ENCODE measurements around the gene KLRC2.
"Not testable (repeated sequence)": the region's sequence is repeated elsewhere in the genome, so short reads cannot be mapped to it uniquely, and the experiment has no call there.

KLRC2 gene

DNA sequence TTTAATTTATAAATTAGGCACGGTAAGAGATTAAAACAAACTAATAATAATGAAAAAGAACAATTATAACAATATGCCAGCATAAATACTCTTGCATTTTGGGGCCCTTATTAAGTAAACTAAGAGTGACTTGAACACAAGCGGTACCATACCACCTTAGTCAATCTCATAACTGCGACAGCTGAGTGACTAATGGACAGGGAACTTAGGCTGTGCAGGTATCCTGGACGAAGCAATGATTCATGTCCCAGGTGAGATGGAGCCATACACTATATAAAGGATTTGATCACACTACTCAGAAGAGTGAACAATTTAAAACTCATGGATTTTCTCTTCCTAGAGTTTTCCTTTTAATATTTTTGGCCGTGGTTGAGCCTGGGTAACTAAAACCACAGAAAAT lies 30.5 kb downstream of the KLRC2 start:
- DNase-seq (ENCODE audit: low spot score) = no peak

DNA sequence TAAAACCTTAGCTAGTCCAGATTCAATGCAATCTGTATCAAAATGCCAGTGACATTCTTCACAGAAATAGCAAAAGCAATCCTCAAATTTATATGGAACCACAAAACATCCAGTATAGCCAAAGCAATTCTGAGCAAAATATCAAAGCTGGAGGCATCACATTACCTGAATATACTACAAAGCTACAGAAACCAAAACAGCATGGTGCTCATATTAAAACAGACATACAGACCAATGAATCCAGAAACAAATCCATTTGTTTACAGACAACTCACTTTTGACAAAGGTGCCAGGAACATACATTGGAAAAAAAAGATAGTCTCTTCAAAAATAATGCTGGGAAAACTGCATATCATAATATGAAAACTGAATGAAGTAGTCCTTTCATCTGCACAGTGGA lies 31.0 kb downstream of the KLRC2 start:
- no peak for DNase-seq (ENCODE audit: low spot score)

DNA sequence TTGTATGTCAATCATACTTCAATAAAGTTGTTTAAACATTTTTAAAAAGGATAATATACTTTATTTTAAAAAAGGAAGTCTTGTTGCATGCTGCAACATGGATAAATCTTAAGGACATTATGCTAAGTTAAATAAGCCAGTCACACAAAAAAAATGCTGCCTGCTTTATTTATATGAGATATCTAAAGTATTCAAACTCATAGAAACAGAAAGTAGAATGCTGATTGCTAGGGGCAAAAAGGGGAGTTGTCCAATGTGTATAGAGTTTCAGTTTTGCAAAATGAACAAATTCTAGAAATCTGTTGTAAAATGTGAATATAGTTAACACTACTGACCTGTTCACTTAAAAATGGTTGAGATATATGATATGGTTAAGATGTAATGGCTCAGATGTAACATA lies 35.0 kb downstream of the KLRC2 start:
- no peak for DNase-seq (ENCODE audit: low spot score)

DNA sequence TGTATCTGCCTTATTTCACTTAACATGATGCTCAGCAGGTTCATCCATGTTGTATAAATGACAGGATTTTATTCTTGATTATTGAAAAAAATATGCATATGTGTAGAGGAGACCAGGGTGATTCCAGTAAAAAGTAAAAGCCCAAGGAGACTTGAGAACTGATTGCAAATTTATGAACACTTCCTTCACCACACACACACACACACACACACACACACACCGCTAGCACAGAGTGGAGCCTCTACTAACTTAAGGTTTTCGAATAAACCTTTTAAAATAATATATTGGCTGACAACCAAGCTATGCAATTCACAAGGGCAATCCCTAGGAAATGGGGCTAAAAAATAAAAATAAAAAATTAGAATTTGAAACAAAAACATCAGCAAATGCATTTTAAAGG lies 37.6 kb downstream of the KLRC2 start:
- no peak for DNase-seq (ENCODE audit: low spot score)

DNA sequence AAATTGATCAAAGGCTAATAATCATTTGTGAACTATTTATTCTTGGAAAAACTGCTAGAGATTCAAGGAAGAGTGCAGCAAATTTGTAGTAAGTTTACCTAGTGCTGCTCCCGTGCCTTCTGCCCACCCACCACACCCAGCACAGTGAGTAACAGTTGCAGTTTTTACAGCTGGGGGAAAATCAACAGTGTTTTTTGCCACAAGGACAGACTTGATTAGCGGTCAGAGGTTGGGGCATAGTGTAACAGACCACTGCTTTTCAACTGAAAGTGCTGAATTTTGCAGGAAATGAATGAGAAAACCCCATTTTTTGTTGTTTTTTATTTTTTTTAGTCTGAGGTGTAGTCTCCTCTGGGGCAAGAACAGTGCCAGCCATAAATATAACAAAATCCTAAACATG lies 38.5 kb downstream of the KLRC2 start:
- DNase-seq (ENCODE audit: low spot score) = no peak

DNA sequence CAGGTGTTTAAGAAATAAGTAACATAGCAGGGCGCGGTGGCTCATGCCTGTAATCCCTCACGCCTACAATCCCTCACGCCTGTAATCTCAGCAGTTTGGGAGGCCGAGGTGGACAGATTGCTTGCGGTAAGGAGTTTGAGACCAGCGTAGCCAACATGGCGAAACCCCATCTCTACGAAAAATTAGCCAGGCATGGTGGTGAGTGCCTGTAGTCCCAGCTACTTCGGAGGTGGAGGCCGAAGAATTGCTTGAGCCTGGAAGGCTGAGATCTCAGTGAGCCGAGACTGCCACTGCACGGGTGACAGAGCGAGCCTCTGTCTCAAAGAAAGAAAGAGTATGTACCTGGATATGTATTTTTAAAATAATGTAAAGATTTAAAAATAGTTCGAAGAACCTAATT lies 39.6 kb downstream of the KLRC2 start:
- not testable (repeated sequence) for DNase-seq (ENCODE audit: low spot score)

DNA sequence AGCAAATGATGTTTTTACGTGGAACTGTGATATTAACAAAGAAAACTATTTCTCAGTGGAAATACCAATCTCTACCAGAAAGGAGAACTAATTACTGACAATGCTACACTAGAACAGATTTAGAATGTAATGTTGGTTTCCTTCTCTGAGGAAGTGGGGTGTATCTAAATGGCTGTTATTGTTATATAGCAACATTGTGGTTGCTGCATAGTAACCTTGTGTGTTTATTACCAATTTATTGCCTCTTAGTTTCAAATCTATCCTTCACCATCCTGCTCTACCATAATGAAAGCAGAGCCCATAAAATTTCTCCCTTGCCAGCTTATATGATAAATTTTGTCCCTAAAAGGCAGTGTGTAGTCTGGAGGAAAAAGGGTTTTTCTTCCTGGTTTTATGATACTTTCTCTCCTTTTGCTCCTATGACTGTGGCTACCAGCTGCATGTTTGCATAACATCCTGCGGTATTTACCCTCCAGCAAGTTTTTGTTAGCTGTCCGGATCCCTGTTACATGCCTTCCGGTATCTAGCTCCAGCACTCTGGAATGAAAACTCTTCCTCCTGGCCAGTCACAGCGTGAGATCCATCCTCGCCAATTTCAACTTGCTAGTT lies 40.3 kb downstream of the KLRC2 start:
- DNase-seq (ENCODE audit: low spot score) = peak; percentile 15

DNA sequence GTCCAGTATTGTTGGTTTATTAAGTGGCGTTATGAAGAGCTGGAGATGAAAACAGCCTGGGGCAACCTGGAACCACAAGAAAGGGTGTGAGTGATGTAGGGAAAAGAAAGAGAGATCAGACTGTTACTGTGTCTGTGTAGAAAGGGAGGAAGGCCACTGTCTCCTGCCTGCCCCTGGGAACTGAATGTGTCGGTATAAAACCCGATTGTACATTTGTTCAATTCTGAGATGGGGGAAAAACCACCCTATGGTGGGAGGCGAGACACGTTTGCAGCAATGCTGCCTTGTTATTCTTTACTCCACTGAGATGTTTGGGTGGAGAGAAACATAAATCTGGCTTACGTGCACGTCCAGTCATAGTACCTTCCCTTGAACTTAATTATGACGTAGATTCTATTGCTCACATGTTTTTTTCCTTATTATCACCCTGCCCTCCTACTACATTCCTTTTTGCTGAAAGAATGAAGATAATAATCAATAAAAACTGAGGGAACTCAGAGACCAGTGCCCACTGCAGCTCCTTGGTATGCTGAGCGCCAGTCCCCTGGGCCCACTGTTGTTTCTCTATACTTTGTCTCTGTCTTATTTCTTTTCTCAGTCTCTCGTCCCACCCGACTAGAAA lies 41.2 kb downstream of the KLRC2 start:
- not testable (repeated sequence) for DNase-seq (ENCODE audit: low spot score)

DNA sequence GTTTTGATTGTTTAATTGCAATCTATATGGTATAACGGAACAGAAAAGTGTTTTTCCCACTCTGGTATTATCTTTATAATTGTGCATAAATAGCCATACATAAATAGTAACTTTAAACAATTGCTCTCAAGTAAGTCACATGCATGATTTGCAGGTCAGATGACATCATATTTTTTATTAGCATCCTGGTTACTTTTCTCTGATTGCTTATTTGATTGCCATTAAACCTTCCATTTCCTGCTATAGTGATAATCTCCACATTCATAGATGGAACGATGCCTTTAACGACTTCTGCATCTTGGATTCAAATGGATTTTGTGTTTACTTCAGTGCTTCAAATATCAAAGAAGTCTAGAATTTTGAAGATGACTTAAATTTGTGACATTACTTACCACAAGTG lies 42.5 kb downstream of the KLRC2 start:
- no peak for DNase-seq (ENCODE audit: low spot score)

DNA sequence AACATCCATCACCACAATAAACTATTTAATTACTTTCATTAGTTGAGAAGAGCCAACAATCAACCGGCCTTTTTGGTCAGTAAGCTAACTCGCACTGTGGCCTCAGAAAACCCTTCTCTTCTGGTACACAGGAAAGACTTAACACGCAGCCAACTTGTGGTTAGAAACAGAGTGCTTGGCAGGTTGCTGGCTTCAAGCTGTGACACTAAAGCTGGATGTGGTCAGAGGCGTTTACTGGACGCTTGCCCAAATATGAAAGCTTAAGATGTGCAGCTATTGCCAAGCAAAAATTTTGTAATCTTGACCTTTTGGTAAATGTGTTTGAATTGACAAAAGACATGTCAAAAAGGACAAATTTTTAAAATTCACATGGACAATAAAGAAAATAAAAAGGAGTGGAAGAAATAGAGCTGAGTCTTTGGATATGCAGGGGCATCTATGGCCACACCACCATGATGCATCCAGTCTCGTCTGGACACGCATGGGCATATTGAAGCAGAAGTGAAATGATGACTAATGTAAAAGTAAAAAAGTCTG lies 43.3 kb downstream of the KLRC2 start:
- peak; percentile 26 for DNase-seq (ENCODE audit: low spot score)

DNA sequence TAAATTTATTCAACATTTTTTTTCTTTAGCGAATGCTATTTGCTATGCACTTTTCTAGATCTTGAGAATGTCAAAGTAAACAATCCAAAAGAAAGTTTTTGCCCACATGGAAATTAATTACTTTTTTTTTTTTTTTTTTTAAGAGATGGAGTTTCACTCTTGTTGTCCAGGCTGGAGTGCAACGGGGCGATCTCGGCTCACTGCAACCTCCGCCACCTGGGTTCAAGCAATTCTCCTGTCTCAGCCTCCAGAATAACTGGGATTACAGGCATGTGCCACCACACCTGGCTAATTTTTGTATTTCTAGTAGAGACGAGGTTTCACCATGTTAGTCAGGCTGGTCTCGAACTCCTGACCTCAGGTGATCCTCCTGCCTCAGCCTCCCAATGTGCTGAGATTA lies 44.8 kb downstream of the KLRC2 start:
- DNase-seq (ENCODE audit: low spot score) = not testable (repeated sequence)

DNA sequence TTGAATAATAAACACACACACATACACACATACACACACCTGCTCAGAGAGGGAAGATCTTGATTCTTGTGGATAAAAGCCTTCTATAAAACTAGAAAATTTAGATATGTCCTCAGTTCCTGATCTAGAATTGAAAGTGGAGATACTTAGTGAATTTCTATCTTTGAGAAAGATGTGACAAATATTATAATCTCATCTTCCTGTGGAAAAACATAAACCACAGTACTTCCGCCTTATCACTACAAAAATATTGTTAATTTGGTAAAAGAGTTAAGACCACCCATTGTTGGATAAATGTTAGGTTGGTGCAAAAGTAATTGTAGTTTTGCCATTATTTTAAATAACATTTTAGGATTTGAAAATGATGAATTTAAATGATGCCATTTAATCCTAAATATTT lies 45.9 kb downstream of the KLRC2 start, which contains the start of gene KLRK1:
Gene KLRK1 (minus strand): TSS at position 138 of the 400 bp plus-strand sequence. CDS start 1,231 bp downstream, outside the sequence.
- no peak for DNase-seq (ENCODE audit: low spot score)

DNA sequence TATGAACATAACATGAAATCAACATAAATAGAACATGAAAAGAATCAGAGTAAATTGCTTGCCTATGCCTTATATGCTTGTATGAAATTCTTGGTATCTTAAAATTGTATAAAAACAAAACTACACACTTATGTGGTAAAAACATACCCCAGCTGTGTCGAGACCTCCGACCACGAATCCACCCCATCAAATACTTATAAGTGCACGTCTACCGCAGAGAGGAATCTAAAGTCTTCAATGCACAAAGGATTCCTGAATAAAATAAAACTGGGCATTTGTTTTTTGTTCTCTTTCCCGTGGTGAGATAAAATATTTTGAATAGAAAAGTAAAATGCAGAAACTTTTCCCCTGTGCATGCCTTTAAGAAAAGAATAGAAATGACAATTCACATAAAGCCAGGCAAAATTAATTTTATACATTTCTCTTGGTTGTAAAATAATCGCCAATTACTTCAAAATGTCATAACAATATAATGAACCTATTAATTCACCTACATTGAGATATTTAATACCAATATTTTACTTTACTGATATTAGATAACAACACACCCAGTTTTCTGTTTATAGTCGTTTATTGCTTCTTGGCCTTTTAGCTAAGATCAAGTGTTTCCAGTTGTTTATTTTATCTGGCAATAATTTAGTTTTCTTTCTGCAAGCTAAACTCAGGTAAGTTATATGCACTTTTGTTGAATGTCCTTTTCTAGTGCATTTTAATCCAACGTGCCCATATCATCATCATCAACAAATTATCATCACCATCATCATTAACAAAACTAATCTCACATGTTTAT lies 47.0 kb downstream of the KLRC2 start:
- no peak for DNase-seq (ENCODE audit: low spot score)

DNA sequence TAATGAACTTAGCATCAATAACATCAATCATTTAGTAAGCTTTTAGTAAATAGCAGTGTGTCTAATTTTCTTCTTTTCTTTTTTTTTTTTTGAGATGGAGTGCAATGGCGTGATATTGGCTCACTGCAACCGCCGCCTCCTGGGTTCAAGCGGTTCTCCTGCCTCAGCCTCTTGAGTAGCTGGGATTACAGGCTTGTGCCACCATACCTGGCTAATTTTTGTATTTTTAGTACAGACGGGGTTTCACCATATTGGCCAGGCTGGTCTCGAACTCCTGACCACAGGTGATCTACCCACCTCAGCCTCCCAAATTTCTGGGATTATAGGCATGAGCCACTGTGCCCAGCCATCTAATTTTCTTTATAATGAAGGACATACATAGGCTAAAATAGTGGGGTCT lies 48.3 kb downstream of the KLRC2 start:
- DNase-seq (ENCODE audit: low spot score) = not testable (repeated sequence)

DNA sequence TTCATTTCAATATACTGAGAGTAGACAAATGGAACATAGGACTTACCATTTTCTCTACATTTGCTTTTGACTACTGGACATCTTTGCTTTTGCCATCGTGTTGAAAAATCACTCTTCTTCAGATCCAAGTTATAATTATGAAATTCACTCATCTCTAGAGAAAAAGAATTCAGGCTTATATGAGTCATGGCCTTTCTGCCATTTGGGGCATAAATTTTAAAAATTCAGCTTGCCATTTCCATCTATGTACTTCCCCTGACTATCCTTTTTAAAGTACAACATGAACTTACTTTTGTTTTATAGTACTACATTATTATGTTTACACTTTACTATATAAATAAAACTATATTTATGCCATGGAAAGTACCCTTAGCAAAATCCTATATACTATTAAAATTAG lies 49.0 kb downstream of the KLRC2 start:
- no peak for DNase-seq (ENCODE audit: low spot score)

DNA sequence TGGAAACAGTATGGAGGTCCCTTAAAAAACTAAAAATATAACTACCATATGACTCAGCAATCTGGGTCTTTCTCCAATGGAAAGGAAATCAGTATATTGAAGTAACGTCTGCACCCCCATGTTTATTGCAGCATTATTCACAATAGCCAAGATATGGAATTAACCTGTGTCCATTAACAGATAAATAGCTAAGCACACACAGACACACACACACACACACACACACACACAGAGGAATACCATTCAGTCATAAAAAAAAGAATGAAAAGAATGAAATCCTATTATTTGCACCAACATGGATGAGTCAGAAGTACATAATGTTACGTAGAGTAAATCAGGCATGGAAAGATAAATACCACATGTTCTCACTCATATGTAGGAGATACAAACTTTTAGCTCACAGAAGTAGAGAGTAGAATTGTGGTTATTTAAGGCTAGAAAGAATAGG lies 50.6 kb downstream of the KLRC2 start:
- DNase-seq (ENCODE audit: low spot score) = no peak

DNA sequence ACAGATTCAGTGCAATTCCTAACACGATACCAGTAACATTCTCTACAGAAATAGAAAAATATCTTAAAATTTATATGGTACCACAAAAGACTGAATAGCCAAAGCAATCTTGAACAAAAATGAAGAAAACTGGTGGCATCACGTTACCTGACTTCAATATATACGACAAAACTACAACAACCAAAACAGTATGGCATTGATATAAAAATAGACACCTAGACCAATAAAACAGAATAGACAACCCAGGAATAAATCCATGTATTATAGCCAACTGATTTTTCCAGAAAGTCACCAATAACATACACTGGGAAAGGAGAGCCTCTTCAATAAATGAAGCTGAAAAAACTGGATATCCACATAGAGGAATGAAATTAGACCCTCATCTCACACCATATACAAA lies 51.6 kb downstream of the KLRC2 start:
- no peak for DNase-seq (ENCODE audit: low spot score)

DNA sequence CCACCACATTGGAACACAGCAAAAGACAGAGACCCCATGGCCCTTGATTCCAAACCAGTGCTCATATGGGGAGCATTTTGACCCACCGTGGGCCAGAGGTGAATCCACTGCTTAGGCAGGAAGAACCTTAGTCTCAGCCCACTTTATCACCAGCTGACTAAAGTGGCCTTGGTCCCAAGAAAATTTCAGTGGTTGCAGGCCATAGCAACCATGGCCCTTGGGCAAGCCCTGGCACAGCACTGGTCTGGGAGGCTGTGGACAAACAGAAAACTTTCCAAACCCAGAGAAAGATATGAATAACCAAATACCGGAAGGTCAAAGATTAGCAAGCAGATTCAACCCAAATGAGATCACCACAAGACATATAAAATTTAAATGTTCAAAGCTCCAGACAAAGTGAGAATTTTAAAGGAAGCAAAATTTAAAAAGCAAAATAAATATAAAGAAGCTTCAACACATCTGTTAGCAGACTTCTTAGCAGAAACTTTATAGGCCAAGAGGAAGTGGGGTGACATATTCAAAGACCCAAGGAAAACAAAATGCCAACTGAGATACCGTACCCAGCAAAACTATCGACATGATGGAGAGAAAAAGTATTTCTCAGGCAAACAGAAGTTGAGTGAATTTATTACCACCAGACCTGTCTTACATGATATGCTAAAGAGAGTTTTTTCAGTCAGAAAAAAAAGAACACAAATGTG lies 53.7 kb downstream of the KLRC2 start:
- no peak for DNase-seq (ENCODE audit: low spot score)
